Suppressor macrophage treated with lipopolysaccharide for 4 hours (primary cell): ENCODE data around the gene PIP5K1A.
"Not testable (repeated sequence)": the region's sequence is repeated elsewhere in the genome, so short reads cannot be mapped to it uniquely, and the experiment has no call there.

Source experiments
- DNase-seq: peaks from one replicate; pipeline ENCODE4 v3.0.0-alpha.2; 2020

PIP5K1A gene, protein sequence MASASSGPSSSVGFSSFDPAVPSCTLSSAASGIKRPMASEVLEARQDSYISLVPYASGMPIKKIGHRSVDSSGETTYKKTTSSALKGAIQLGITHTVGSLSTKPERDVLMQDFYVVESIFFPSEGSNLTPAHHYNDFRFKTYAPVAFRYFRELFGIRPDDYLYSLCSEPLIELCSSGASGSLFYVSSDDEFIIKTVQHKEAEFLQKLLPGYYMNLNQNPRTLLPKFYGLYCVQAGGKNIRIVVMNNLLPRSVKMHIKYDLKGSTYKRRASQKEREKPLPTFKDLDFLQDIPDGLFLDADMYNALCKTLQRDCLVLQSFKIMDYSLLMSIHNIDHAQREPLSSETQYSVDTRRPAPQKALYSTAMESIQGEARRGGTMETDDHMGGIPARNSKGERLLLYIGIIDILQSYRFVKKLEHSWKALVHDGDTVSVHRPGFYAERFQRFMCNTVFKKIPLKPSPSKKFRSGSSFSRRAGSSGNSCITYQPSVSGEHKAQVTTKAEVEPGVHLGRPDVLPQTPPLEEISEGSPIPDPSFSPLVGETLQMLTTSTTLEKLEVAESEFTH

DNA sequence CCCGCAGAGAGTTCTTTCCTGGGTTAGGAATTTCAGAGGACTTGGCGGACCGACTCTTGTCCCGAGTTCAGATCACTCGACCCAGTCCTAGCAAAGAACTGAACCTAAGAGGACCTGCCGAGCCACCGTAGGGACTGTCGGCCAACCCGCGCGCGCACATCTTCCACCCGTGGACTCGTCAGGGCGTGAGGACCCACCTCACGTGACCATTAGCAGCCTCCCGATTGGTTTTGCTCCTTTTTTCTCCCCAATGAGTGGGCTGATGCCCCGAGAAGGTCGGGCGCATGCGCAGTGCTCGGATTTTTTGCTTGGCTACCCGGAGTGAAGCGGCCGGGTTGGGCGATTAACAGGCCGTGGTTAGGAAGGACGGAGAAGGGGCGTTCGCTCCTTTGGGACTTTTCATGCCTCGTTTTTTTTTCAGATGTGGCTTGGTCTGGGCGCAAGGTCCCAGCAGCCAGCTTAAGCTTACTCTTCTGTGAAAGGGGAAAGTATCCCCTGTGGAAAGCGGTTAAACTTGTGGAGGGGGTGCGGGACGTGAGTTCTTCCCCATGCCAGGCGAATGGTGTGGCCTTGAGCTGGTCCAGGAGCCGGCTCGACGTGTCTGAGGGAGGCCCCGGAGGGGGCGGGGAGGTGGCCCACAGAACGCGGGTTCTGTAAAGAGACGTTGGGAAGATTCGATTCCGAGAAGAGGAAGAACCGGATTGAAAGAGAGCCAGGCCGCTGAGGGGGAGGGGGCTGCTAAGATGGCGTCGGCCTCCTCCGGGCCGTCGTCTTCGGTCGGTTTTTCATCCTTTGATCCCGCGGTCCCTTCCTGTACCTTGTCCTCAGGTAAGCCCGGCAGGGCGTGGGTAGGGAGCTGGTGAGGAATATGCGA is at the start of gene PIP5K1A:
Gene PIP5K1A, plus strand, starts transcription at position 299 of the 874 bp plus-strand sequence. Its CDS starts 445 bp downstream, at position 744.
- peak; percentile 100 for DNase-seq

DNA sequence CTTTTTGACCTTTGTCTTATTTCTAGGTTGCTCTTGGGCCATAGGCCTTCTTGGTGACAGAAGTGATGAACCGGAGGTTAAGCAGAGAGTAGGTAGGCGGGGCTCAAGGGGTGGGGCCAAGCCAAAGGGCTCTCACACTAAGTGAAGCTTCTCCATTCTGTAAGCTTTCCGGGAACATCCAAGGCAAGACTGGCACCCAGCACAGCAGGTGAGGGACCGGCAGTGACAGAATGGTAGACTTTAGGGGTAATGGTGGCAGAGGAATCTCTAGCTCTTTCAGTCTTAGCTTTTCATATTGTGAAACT is 41.9 kb upstream of the PIP5K1A start, which contains the start of gene TNFAIP8L2:
Gene TNFAIP8L2, plus strand, starts transcription at position 135 of the 305 bp plus-strand sequence. CDS start 2,049 bp downstream, outside the sequence.
- peak; percentile 82 for DNase-seq

DNA sequence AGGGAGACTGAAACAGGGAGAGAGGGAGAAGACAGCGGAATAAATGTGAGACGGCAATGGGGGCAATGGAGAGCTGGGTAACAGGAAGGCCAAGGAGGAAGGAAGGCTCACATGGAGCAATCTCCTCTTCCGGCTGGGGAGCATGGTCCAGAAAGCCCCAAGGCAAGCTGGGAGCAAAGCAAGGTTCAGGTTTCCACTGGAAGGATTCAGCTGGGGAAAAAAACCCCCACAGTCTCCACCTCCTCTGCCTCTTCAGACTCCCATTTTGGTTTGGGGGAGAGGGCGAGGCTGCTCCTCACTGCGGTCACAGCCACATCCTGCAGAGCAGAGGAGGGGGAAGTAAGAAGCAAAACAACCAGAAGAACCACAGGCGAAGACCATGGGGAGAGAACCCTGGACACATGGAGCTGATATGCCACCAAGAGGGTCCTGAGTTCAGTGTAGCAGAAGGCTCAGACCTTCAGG is 41.3 kb upstream of the PIP5K1A start:
- peak; percentile 50 for DNase-seq

DNA sequence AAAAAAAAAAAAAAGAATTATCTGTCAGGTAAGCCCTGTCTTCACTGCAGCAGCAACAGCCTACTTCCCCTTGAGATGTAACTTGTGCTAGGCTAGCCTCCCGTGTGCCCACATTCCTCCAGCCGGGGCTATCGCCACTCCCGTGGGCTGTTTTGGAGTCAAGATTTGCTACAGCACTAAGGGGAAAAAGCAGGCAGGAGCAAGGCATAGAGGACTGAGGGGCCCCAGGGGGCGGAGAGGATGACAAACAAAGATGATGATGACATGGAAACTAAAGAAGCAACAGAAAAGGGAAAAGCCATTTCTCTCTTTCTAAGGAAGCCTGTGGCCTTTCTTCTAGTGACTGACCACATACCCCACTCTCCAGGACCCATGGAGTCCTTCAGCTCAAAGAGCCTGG is 40.0 kb upstream of the PIP5K1A start:
- DNase-seq = peak; percentile 70

DNA sequence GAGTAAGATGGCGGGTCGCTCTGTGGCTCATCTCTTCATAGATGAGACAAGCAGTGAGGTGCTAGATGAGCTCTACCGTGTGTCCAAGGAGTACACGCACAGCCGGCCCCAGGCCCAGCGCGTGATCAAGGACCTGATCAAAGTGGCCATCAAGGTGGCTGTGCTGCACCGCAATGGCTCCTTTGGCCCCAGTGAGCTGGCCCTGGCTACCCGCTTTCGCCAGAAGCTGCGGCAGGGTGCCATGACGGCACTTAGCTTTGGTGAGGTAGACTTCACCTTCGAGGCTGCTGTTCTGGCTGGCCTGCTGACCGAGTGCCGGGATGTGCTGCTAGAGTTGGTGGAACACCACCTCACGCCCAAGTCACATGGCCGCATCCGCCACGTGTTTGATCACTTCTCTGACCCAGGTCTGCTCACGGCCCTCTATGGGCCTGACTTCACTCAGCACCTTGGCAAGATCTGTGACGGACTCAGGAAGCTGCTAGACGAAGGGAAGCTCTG is 39.6 kb upstream of the PIP5K1A start:
- no peak for DNase-seq

DNA sequence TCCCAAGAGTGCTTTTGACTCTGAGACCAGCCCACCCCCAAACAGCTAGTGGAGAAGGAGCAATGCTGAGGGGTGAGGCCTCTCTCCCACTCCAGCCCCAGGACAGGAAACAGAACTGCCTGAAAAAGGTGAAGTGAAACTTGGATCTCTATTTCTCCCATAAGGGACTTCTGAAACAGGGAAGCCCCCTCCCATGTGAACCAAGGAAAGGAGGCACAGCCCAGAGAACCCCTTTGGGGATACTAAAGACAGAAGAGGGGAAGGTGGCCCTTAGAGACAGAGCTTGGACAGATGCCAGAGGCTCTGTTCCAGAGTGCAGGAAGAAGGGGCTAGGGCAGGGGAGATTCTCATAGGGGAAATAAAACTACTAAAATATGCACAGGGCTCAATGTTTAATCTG is 39.0 kb upstream of the PIP5K1A start:
- peak; percentile 65 for DNase-seq

DNA sequence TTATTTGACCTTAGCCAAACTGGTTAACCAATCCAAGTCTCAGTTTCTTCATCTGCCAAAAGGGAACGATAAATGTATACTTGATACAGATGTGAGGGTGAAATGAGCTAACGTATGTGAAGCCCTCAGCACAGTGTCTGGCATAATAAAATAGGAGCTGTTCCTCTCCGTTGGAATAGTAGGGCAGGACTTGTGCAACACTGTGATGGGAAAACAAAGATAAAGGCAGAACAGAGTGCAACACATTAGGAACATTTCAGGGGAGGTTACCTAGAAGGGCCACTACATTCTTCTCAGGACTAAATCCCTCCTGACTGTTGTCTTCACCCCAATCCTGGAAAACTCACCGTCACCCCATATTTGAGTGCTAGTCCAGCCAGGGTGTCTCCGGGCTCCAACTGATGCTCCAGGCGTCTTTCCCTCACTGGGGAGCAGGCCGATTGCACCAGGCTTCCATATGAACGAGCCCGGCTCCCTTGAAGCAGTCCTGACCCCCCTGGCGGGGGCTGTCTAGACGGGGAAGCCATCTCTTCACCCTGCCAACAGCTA is 33.5 kb upstream of the PIP5K1A start:
- no peak for DNase-seq

DNA sequence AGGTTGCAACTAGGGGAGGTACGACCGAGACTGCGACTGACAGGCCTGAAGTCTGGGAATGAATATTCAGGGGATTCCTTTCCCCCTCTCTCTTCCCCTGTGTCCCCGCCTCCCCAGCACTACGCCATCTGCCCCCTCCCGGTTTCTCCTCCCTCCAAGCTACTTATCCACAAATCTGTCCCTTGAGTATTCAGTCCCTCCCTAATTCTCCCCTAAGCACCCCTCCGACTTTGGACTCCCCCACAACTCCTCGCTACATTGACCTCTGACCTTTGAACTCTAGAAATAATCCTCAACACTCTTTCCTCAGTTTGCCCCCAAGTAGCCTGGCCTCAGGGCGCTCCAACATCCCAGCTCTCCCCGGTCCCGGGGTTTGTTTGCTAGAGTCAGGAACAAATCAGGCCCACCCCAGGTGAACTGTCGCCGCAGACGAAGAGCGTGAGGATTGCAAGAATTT is 33.0 kb upstream of the PIP5K1A start:
- DNase-seq = no peak

DNA sequence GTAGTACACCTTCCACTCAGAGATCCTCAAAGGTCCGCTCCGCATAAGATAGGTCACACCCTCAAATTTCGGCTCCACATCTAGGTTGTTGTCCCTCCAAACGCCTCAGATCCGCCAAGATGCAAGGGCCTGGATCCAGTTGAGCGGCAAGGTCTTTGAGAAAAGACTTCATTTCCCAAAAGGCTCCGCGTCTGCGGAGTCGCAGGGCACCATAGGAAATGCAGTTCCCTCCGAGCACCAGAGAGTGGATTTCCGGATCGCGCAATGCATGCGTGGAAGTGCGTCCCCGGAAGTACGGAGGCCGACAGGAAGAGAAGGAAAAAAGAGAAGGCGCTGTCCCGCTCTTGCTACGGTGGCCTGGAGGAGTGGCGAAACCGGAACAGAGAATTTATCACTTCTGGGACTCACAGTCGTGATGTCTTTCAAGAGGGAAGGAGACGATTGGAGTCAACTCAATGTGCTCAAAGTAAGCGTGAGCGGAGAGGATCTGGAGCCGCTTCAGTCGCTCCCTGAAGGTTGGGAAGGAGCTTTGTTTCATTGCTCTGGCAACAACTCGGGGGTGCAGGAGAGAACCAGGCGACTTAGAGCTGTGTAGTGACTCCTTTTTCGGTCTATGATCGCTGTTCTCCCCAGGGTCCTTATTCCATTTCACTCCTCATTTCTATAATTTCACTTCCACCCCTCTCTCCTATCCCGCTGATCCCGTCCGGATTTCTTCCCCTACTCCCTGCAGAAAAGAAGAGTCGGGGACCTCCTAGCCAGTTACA is 32.4 kb upstream of the PIP5K1A start, which contains the start of the genes LYSMD1 and SCNM1:
Gene LYSMD1, minus strand, starts transcription at position 165 of the 767 bp plus-strand sequence. CDS start 644 bp downstream, outside the sequence.
Gene SCNM1, plus strand, starts transcription at position 407 of the 767 bp plus-strand sequence. Its CDS starts 9 bp downstream, at position 416.
- peak; percentile 99 for DNase-seq

DNA sequence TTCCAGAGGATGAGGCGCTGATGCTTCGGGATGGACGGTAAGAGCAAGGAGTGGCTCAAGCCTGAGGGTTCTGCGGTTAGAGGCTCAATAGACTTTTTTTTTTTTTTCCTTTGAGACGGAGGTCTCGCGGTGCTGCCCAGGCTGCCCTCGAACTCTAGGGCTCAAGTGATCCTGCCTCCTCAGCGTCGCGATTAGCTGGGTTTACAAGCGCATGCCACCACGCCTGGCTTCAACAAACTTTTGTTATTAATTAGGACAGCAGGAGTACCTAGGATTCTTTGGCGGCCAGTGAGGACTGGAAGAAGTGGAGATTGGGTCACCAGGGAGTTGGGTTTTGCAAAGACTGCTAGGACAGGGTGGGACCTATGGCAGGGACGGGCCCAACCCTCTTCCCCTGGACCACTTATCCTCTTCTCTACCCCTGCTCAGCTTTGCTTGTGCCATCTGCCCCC is 31.8 kb upstream of the PIP5K1A start:
- no peak for DNase-seq

DNA sequence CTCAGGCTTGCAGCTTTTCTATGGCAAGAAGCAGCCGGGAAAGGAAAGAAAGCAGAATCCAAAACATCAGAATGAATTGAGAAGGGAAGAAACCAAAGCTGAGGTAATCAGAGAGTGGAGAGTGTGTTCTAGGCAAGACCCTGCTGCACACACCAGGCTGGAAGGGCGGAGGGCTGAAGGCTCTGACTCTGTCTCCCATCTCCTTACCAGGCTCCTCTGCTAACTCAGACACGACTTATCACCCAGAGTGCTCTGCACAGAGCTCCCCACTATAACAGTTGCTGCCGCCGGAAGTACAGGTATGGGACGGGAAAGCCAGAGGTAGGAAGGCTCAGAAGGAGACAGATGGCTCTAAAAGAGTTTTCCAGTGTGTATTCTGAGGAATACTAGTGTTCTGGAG is 31.2 kb upstream of the PIP5K1A start:
- no peak for DNase-seq

DNA sequence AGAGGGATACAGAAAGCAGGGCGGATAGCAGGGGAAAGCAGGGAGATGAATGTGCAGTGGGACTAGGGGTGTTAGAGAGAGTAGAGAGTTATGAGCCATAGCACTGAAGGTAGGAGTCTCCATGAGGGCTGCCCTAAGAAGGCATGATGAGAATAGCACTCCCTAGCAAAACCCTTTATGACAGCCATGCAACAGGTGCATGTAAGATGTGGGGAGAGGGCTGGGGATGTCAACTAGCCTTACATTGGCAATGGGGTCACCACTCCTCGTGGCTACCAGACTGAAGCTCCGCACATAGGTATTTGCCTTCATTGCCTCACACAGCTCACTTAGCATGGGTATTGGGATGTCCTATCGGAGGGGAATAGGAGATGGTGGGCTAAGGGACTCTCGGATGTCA is 27.2 kb upstream of the PIP5K1A start:
- no peak for DNase-seq

DNA sequence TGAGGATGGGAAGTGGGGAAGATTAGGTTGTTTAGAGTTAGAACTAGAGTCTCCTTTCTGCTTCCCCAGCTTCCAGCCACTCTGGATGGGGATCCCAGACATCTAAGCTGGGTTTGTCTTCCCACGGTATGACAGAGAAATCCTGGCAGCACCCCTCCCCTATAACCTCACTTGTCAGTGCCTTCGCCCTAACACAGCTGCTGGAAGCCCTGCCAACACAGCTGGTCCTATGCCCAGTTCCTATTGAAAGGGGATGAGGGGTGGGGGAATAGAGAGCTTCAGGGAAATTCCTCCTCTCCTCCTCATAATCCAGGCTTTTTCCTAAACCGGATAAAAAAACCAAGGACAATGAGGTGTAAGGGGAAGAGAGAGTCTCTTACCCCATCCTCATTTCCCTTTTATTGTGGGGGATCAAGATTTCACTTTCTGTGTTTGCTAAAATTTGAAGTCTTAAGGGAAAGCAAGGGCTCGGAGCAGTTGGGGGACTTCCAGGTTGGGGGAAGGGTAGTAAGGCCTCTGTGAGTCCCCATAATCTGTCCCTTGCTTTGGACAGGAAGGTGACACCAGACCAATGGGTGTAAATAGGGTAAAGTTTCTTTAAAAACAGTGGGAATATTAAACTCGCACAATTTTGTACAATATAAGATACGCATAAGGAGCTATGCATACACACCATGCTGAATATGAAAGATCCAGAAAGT is 23.2 kb upstream of the PIP5K1A start:
- no peak for DNase-seq

DNA sequence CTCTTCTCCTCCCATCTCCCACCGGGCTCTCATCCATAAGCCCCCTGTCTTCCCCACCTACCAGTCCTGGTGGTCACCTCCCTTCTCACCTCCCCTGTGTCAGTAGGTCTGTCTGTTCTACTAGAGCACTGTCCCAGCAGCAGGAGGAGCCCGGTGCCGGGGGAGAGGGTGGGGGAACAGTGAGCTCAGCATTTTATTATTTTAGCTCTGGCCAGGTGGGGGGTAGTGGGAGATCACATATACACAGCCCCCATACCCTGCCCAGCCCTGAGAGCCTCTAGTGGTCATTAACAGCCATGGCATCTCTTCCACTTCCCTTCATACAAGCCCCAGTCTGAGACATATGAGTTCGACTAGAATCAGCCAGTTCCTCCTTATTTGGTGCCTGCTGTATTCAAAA is 22.5 kb upstream of the PIP5K1A start, which contains the start of gene TMOD4:
Gene TMOD4, minus strand, starts transcription at position 119 of the 400 bp plus-strand sequence. CDS start 1,106 bp downstream, outside the sequence.
- DNase-seq = peak; percentile 28

DNA sequence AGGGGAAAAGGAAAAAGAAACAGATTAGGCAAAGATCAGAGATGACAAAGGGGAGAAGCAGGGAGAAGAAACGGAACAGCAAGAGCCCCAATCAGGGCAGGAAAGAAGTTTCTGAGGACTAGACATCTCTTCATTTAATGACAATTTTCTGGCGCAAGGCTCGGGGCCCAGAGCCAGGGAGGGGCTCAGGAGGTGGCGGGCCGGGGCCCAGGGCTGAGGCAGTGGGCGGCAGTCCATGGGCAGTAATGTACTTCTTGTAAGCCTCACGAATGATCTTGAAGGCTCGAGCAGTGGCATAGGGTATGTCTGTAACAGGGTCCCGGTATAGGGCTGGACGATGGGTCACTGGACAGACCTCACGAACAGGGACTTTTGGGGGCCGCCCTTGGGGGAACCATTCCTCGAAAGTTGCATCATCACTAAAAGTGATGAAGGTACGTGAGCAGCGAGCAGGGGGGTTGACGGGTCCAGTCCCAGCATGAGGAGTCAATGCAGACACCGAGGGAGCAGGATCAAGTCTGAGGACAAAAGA is 21.8 kb upstream of the PIP5K1A start:
- DNase-seq = no peak

DNA sequence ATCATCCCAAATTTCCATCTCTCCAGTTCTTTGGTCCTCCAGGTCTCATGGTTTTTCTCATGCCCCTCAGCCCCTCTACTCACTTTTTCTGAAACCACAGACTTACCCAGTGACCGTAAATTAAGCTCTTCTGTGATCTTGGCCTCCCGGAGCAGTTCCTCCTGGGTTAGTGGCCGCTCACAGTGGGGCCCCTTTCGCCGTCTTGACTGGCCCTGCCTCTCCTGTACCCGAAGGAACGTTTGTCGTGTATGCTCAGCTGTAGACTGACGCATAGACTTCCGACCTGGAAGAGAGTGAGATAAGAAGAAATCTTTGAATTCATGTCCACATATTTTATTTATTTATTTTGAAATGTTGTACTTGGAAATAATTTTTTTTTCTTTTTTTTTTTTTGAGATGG is 14.1 kb upstream of the PIP5K1A start:
- DNase-seq = no peak

DNA sequence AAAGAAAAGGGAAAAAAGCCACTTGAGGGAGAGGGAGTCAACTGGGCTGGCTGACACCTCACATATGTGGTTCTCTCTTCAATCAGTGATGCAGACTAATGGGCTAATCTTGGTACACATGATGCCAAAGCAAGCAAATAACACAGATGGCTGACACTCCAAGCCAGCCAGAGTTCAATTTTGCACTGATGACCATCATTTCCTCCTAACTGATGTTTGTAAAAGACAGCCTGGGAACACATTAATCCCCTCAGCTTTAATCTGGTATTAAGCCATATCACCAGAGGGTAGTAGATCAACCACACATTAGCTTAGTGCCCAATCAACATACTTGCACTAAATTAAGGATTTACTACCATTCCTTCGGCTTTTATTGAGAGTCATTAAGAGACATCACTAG is 11.1 kb upstream of the PIP5K1A start:
- no peak for DNase-seq

DNA sequence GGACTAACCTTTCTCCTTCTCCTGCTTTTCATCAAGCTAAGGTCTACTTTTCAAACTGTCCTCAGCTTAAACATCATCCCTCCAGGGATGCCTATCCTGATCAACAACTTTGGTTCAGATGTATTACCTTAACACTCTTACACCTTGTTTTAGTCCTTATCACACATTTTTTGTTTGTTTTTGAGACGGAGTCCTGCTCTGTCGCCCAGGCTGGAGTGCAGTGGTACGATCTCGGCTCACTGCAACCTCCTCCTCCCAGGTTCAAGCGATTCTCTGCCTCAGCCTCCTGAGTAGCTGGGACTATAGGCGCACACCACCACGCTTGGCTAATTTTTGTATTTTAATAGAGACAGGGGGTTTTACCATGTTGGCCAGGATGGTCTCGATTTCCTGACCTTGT is 9.7 kb upstream of the PIP5K1A start:
- DNase-seq = not testable (repeated sequence)

DNA sequence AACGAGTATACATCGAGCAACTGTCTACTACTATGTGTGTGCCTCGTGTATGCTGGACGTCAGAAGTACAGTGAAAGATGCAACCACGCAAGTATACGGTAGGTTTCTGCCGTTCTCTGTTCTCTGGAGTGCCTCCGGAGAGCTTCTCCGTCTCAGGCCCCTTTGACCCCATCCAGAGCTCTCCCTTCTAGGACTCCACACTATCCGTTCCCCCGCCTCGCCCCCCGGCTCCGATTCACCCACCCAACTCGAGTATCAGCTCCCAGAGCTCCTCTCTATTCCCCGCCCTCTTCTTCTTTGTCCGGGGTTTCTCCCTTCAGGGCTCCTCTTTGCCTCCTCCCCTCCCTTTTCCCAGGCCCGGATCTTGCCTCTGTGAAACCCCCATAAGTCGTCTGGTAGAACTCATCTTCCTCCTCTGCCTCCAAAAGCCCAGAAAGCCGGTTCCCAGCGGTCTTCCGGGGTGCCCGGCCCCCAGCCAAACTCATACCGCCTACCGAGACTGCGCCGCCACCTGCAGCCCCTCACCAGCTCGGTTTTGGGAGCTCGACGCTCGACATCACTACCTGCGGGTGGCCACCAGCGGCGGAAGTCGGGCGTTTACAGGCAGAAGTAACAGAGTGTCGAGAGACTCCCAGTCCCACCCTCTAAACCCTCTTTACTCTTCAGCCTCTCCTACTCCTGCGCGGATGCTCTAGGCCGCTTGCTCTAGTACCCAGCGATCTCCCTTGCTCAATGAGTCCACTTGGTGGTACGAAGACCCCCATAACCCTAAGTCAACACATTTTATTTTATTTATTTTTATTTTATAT is 8.5 kb upstream of the PIP5K1A start, which contains the start of gene VPS72:
Gene VPS72, minus strand, starts transcription at position 561 of the 809 bp plus-strand sequence. Its CDS starts 76 bp downstream, at position 485.
- DNase-seq = peak; percentile 84
